HepG2 (cell line): Measurements from ENCODE around the gene TULP3. TPM values are rescaled to one million over a fixed set of nuclear protein-coding genes. Genes with fewer than 3 reads are reported as not detected.

Experiments used
- ATAC-seq: fragments of 200-7000 bp; cut with Tn5 transposase; 3 replicates; pipeline ENCODE4 v1.9.1; 2020; ENCODE audit warnings: mild to moderate bottlenecking, moderate library complexity
- BruUV-seq: library from RNA; stranded (reverse); fragments of 400-500 nt; replicated peaks from 2 replicates; lab custom pipeline; 2021; lab: Mats Ljungman, UMichigan
- CTCF ChIA-PET: fragments of 300-600 bp; formaldehyde crosslinking; extraction: SDS; loops from one replicate; lab custom pipeline; 2021; ENCODE audit warnings: low total read pairs, inconsistent platforms, low intra/inter-chr PET ratio; lab: Yijun Ruan, JAX
- POLR2A ChIA-PET: fragments of 350-600 bp; sonication (Branson Sonifier 250); formaldehyde crosslinking; loops from one replicate; lab custom pipeline; 2020; ENCODE audit warnings: antibody characterized with exemption, inconsistent platforms; lab: Yijun Ruan, JAX
- DNase-seq: peaks from one replicate; pipeline ENCODE4 v3.0.0-alpha.2; 2015; ENCODE audit warnings: low spot score
- FAIRE-seq: peaks from 3 replicates; lab custom pipeline; 2011; peaks lifted over from hg19 to GRCh38; lab: Jason Lieb, UNC
- H2AFZ ChIP-seq: one replicate; pipeline ENCODE4 v1.6.1; 2011; ENCODE audit warnings: low read length, inconsistent platforms
- H3K27ac ChIP-seq: fragments of 300-600 bp; 3 replicates; pipeline ENCODE4 v1.8.0; 2011; ENCODE audit warnings: mixed run types, mild to moderate bottlenecking, mixed read lengths, low read length, inconsistent platforms; ENCODE audit not compliant: insufficient read depth; ENCODE audit errors: extremely low read length
- H3K27me3 ChIP-seq, 2 experiments: fragments of 200-600 bp in 1 of 2; 2 replicates in 1 of 2; 3 replicates in 1 of 2; pipeline versions ENCODE4 v1.6.0 to v1.8.0; 2011; ENCODE audit warnings: low read length in 2 of 2, mild to moderate bottlenecking in 2 of 2, moderate library complexity in 2 of 2, inconsistent platforms in 1 of 2; ENCODE audit not compliant: insufficient read depth in 2 of 2, control insufficient read depth in 1 of 2
- H3K36me3 ChIP-seq, 2 experiments: fragments of 200-600 bp in 1 of 2; replicated peaks in 1 of 2; 2 replicates in 1 of 2; 3 replicates in 1 of 2; pipeline versions ENCODE4 v1.5.1 to v1.8.0; 2011; ENCODE audit warnings: low read length in 2 of 2, inconsistent platforms in 1 of 2; ENCODE audit not compliant: insufficient read depth in 2 of 2, control insufficient read depth in 1 of 2
- H3K4me1 ChIP-seq: 2 replicates; pipeline ENCODE4 v1.5.1; 2012; ENCODE audit warnings: low read length, inconsistent platforms; ENCODE audit not compliant: insufficient read depth
- H3K4me2 ChIP-seq: 2 replicates; pipeline ENCODE4 v1.6.0; 2011; ENCODE audit warnings: low read depth, low read length, inconsistent platforms
- H3K4me3 ChIP-seq, 3 experiments: fragments of 200-600 bp in 1 of 3; sonication (generic), shearing (Covaris generic) in 1 of 3; replicated peaks in 1 of 3; 2 replicates each; pipeline ENCODE4 v1.5.1; 2011 to 2016; ENCODE audit warnings: low read length in 3 of 3, inconsistent platforms in 2 of 3, low read depth in 2 of 3, mild to moderate bottlenecking in 2 of 3, control low read depth in 1 of 3, mixed read lengths in 1 of 3; ENCODE audit not compliant: insufficient read depth in 1 of 3
- H3K79me2 ChIP-seq: one replicate; pipeline ENCODE4 v1.6.1; 2011; ENCODE audit warnings: low read length, inconsistent platforms; ENCODE audit not compliant: insufficient read depth
- H3K9ac ChIP-seq: 2 replicates; pipeline ENCODE4 v1.6.0; 2011; ENCODE audit warnings: mild to moderate bottlenecking, low read depth, low read length, inconsistent platforms; ENCODE audit not compliant: insufficient read depth
- H3K9me3 ChIP-seq: 2 replicates; pipeline ENCODE4 v1.5.1; 2012; ENCODE audit warnings: mild to moderate bottlenecking, low read length
- H4K20me1 ChIP-seq: 2 replicates; pipeline ENCODE4 v1.6.0; 2011; ENCODE audit warnings: inconsistent platforms, mild to moderate bottlenecking, low read length, moderate library complexity; ENCODE audit not compliant: insufficient read depth
- ARID3A ChIP-seq: IDR thresholded peaks from 2 replicates; pipeline ENCODE4 v1.6.1; 2012; ENCODE audit warnings: low read depth, low read length, improper control_type of control experiment
- BRCA1 ChIP-seq: sonication (generic); formaldehyde crosslinking; IDR thresholded peaks from 2 replicates; pipeline ENCODE4 v1.4.0; 2020; ENCODE audit warnings: missing genetic modification reagents
- CREB1 ChIP-seq, 2 experiments: fragments of 450-650 bp in 1 of 2; IDR thresholded peaks; 2 replicates each; pipeline ENCODE4 v1.6.1; 2016 to 2017; ENCODE audit warnings: control low read depth in 1 of 2, mild to moderate bottlenecking in 1 of 2, missing compliant biosample characterization in 1 of 2, missing genetic modification characterization in 1 of 2
- MED8 ChIP-seq: sonication (generic); formaldehyde crosslinking; IDR thresholded peaks from 2 replicates; pipeline ENCODE4 v1.8.1; 2023; ENCODE audit warnings: mild to moderate bottlenecking, missing genetic modification reagents; ENCODE audit not compliant: insufficient replicate concordance
- RORA ChIP-seq: sonication (generic); formaldehyde crosslinking; IDR thresholded peaks from 2 replicates; pipeline ENCODE4 v1.5.0; 2020; ENCODE audit warnings: mild to moderate bottlenecking, missing genetic modification reagents, moderate library complexity
- SALL2 ChIP-seq: sonication (generic); formaldehyde crosslinking; IDR thresholded peaks from 2 replicates; pipeline ENCODE4 v1.8.1; 2023; ENCODE audit warnings: mild to moderate bottlenecking, missing genetic modification reagents, inconsistent platforms
- SNAI1 ChIP-seq: sonication (generic); formaldehyde crosslinking; IDR thresholded peaks from 2 replicates; pipeline ENCODE4 v1.5.0; 2020; ENCODE audit warnings: mild to moderate bottlenecking, missing genetic modification reagents, borderline replicate concordance
- SYNCRIP ChIP-seq: fragments of 200-400 bp; formaldehyde crosslinking; IDR thresholded peaks from 2 replicates; pipeline ENCODE4 v1.6.1; 2018; ENCODE audit warnings: mild to moderate bottlenecking, low read depth, low read length; ENCODE audit not compliant: insufficient read depth
- ZBTB39 ChIP-seq: sonication (generic); formaldehyde crosslinking; IDR thresholded peaks from 2 replicates; pipeline ENCODE4 v1.5.0; 2020; ENCODE audit warnings: missing genetic modification reagents
- ZNF577 ChIP-seq: sonication (generic); formaldehyde crosslinking; IDR thresholded peaks from 2 replicates; pipeline ENCODE4 v1.4.0; 2020; ENCODE audit warnings: mild to moderate bottlenecking, low read depth, missing genetic modification reagents, borderline replicate concordance
- WGBS: methylation state at CpG from one replicate; pipeline ENCODE4 v1.1.6; 2017; ENCODE audit warnings: low lambda C conversion rate; 5-methylcytosine and 5-hydroxymethylcytosine counted together
- in situ Hi-C: cut with HindIII; loops from 2 replicates; pipeline ENCODE4 v1.10.0; 2017; ENCODE audit warnings: low pct_unique_long_range_greater_than_20kb; ENCODE audit not compliant: extremely low pct_ligation_motif_present
- intact Hi-C: fragments of 100-400 bp; cut with micrococcal nuclease; formaldehyde crosslinking; loops from one replicate; pipeline ENCODE4 v1.10.0; 2022; ENCODE audit not compliant: unreplicated experiment
- polyA plus RNA-seq, 8 experiments: library from polyadenylated mRNA; depleted of rRNA in 3 of 8; stranded (reverse) in 7 of 8; unstranded in 1 of 8; fragments of >200 nt; fragmentation: Illumina TruSeq in 4 of 8; extraction: Trizol in 4 of 8; gene quantifications; 2 replicates each; pipeline versions ENCODE4 v1.2.1 to v1.2.3, GENCODE V29; 2011 to 2016; ENCODE audit warnings: low read depth in 4 of 8, missing spikeins in 1 of 8, mixed read lengths in 1 of 8; ENCODE audit not compliant: insufficient read depth in 1 of 8
- total RNA-seq, 5 experiments: library from RNA; depleted of rRNA; stranded (reverse); fragments of >200 nt; fragmentation: Illumina TruSeq; extraction: Trizol; gene quantifications; 2 replicates each; pipeline ENCODE4 v1.2.3, GENCODE V29; 2016; ENCODE audit warnings: low read depth in 1 of 5
- TF ChIP-seq, protein P1 (sequence below): sonication (generic); formaldehyde crosslinking; conservative IDR thresholded peaks from 2 replicates; pipeline ENCODE4 v1.8.0; 2022; ENCODE audit warnings: mild to moderate bottlenecking, moderate library complexity, missing genetic modification reagents

TULP3 gene
- total and polyA plus RNA-seq, 2 of the 13 experiments (the other 11 are each of a cell fraction or from before 2014, with no cell fraction given): 11.2 to 13.2 TPM

- CTCF ChIA-PET: no interaction called here
- no peak overlapping the region for H2AFZ ChIP-seq
- no peak overlapping the region for H3K4me3 ChIP-seq
- H3K27me3 ChIP-seq: no peaks in the 10 kb centered on the region
- no peak overlapping the region for H3K9ac ChIP-seq
- intact Hi-C loops: no loop called here
- POLR2A ChIA-PET: no interaction called here
- no peaks in the 10 kb centered on the region for H3K4me1 ChIP-seq
- DNase-seq: no peak
- no peaks in the 10 kb centered on the region for H3K79me2 ChIP-seq
- BruUV-seq: no TSS peak
- no peak overlapping the region for H3K4me2 ChIP-seq
- peaks cover 8 to 52% of the 10 kb centered on the region in 2 experiments for H3K36me3 ChIP-seq
- H3K27ac ChIP-seq: no peak overlapping the region
- 94% methylated on average over 6 of the region's 6 CpGs for WGBS
- H3K9me3 ChIP-seq: no peaks in the 10 kb centered on the region
- in situ Hi-C loops: no loop called here
- H4K20me1 ChIP-seq: no peaks in the 10 kb centered on the region
- ATAC-seq: no peak
- no peak for FAIRE-seq
- TF ChIP-seq SALL2 (CRISPR knock-in tag) (no peak), MED8 (CRISPR knock-in tag) (no peak), SYNCRIP (no peak), ARID3A (no peak), ZNF577 (CRISPR knock-in tag) (no peak), SNAI1 (no peak), BRCA1 (CRISPR knock-in tag) (no peak), ZBTB39 (no peak), CREB1 (IDR thresholded peaks at IDR 0.05) (no peak), CREB1 (CRISPR knock-in tag; IDR thresholded peaks at IDR 0.05) (no peak), RORA (CRISPR knock-in tag) (no peak)
- TF ChIP-seq, protein P1, sequence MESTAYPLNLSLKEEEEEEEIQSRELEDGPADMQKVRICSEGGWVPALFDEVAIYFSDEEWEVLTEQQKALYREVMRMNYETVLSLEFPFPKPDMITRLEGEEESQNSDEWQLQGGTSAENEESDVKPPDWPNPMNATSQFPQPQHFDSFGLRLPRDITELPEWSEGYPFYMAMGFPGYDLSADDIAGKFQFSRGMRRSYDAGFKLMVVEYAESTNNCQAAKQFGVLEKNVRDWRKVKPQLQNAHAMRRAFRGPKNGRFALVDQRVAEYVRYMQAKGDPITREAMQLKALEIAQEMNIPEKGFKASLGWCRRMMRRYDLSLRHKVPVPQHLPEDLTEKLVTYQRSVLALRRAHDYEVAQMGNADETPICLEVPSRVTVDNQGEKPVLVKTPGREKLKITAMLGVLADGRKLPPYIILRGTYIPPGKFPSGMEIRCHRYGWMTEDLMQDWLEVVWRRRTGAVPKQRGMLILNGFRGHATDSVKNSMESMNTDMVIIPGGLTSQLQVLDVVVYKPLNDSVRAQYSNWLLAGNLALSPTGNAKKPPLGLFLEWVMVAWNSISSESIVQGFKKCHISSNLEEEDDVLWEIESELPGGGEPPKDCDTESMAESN (CRISPR knock-in tag): no peak
Measured at GRCh38 chr12:2925322-2925995, 34.8 kb downstream of the TULP3 start.
